ENCODE results near the gene HAUS7.

Gene HAUS7

DNA sequence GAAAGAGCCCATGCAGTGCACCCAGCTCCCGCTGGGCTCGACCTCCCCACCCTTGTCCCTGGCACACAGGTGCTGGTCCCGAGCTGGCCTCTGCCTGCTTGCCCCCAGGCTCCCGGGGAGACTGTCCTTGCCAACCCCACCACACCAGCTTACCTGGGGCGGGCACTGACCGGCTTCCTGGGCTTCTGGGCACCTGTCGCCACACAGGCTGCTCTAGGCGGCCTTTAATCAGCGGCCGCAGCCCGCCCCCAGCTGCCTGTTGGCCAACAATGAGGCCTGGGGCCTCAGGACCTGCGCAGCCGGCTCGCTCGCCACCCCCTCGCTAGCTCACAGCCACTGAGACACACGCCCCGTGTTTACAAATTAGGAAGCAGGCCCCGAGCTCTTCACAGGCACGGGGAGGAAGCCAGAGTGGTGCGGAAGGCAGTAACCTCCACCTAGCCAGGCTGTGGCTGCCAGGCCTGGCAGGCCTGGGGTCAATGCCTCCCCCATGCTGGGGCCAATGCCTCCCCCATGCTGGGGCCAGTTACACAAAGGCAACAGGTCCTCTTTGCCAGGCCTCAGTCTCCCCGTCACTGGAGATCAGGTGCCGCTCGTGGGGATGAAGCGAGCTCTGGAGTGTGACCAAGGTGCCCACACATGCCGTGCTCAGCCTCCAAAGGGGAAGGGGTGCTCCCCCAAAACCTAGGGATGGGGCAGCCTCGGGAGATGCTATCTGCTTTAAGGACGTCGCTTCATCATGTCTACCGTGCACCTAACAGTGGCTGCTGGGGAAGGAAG, 24.3 kb downstream of the HAUS7 start, which contains the start of gene TREX2:
TSS of gene TREX2 (minus strand) at position 201 of the 780 bp plus-strand sequence. CDS start 626 bp downstream, outside the sequence.
- H3K4me3 ChIP-seq (ENCODE audit: low read length) = no peak within 1 kb of the TSS
- DNase-seq (ENCODE audit: low read depth, low spot score) = no peak

- no peak overlapping the region for H3K4me3 ChIP-seq (ENCODE audit: low read length)
- DNase-seq (ENCODE audit: low read depth, low spot score) = no peak
Observed at GRCh38 chrX:153445106-153445855, 25.1 kb downstream of the HAUS7 start.

DNA sequence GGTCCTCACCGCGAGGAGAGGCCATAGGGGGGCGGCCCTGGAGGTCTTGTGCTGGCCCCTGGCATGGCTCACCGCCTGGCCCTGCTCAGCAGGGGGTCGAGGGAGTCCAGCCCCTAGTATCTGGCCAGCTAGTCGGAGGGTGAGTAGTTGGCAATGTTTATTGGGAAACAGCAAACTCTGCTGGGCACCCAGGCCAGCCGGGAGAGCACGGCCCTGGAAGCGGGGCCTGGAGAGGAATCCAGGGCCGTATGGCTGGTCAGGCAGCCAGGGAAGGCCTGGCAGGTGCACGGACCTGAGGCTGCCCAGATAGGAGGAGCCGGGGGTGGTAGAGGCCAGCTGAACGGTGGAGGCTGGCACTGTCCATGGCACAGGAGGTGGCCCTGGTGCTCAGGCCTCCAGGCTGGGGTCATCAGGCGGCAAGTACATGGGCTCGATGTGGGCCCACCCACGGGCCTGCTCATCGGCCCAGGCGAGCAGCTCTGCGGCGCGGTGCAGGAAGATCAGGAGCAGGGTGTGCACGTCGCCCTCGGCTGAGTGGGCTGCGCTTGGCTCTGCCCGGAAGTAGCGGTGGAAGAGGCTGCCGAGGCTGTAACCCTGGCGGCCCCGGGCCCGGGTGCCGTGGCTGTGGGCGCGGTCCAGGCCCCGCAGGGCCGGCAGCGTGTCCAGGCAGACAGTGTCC, 25.9 kb downstream of the HAUS7 start:
- no peak for DNase-seq (ENCODE audit: low read depth, low spot score)
- H3K4me3 ChIP-seq (ENCODE audit: low read length) = no peak overlapping the region

DNA sequence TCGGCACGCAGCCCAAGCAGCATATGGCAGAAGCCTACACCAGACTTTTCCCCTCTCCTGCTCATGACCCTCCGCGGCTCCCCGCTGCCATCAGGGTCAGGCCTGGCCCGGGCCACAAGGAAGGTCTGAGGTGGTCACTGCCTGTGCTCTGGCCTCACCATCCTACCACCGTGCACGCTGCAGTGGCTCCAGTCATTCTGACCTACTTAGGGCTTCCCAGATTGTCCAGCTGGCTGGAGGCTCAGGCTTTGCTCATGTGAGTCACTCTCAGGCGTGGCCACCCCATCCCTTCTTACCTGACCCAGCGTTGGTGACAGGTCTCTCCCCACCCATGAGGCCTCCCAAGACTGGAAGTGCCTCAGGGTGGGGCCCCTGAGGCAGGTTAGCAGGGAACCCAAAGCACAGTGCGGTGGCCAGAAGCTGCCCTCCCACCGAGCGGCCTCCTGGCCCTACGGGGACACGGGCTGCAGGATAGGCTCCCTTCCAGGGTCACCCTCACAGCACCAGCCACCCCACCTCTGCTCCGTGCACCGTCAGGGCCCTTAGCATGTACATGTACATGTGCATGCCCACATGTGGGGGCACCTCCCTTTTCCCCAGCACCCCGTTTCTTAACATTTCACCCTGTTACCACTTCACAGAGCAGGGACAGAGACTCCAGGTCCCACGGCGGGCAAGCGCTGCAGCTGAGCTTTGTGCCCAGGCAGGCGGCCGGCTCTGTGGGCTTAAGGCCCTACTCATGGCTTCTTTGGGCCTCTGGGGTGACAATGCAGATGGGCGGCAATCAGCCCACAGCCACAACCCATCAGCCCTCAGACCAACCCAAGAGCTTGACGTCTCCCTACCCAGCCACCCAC, 26.7 kb downstream of the HAUS7 start:
- DNase-seq (ENCODE audit: low read depth, low spot score) = no peak
- no peak overlapping the region for H3K4me3 ChIP-seq (ENCODE audit: low read length)

GRCh38 chrX:153442463-153442862, 27.9 kb downstream of the HAUS7 start:
- no peak overlapping the region for H3K4me3 ChIP-seq (ENCODE audit: low read length)
- DNase-seq (ENCODE audit: low read depth, low spot score) = no peak

- no peak for DNase-seq (ENCODE audit: low read depth, low spot score)
Observed at GRCh38 chrX:153441981-153442380, 28.4 kb downstream of the HAUS7 start.

DNA sequence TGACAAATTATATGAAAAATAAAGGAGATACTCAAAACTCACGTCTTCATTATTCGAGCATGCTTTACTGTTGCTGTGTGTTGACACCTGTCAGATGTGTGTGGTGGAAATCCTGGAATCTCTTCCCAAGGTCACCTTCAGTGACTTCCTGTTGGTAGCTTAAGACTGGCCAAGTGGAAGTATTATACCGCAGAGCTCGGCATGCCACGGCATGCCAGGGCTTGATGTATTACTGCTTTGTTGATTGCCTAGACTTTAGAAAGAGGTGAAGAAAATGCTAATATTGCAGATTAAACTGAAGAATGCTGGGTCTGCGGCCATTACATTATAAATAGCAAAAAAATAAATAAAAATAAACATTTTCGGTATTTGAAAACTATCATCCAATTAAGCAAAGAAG, 29.1 kb downstream of the HAUS7 start:
- no peak overlapping the region for H3K4me3 ChIP-seq (ENCODE audit: low read length)
- DNase-seq (ENCODE audit: low read depth, low spot score) = no peak

More at GRCh38 chrX:153441981-153442380, 28.4 kb downstream of the HAUS7 start:
- no peak overlapping the region for H3K4me3 ChIP-seq (ENCODE audit: low read length)

GRCh38 chrX:153440556-153441135, 29.7 kb downstream of the HAUS7 start:
- H3K4me3 ChIP-seq (ENCODE audit: low read length) = no peak overlapping the region
- DNase-seq (ENCODE audit: low read depth, low spot score) = no peak

GRCh38 chrX:153439977-153440376, 30.4 kb downstream of the HAUS7 start:
- DNase-seq (ENCODE audit: low read depth, low spot score) = no peak

GRCh38 chrX:153438532-153438931, 31.8 kb downstream of the HAUS7 start:
- H3K4me3 ChIP-seq (ENCODE audit: low read length) = no peak overlapping the region
- no peak for DNase-seq (ENCODE audit: low read depth, low spot score)

More at GRCh38 chrX:153439977-153440376, 30.4 kb downstream of the HAUS7 start:
- H3K4me3 ChIP-seq (ENCODE audit: low read length) = no peak overlapping the region

- no peak for DNase-seq (ENCODE audit: low read depth, low spot score)
- H3K4me3 ChIP-seq (ENCODE audit: low read length) = no peak overlapping the region
Observed at GRCh38 chrX:153435845-153436244, 34.5 kb downstream of the HAUS7 start.

- DNase-seq (ENCODE audit: low read depth, low spot score) = no peak
Observed at GRCh38 chrX:153434801-153435200, 35.6 kb downstream of the HAUS7 start.

DNA sequence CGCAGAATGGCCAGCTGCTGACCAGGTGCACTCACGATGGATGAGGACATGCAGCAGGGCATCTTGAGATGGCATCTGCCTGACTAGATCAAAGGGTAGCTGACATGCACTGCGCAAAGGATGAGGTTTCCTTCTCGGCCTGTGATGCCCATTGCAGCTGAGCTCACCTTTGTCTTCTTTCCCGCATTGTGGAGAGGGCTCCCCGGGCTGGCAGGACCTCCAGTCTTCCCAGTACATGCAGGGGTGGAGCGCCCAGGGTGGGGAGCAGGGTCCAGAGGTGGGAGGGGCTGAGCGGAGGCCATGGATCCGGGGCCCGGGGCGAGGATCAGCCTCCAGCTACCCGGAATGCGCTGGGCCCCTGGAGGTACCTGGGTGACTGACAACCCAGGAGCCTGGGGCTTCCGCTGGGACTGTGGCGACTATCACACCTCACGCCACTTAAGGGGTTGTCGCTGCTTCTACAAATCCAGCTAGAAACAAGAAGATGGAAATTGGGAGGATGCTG, 36.5 kb downstream of the HAUS7 start:
- DNase-seq (ENCODE audit: low read depth, low spot score) = no peak
- no peak overlapping the region for H3K4me3 ChIP-seq (ENCODE audit: low read length)

More at GRCh38 chrX:153434801-153435200, 35.6 kb downstream of the HAUS7 start:
- no peak overlapping the region for H3K4me3 ChIP-seq (ENCODE audit: low read length)

DNA sequence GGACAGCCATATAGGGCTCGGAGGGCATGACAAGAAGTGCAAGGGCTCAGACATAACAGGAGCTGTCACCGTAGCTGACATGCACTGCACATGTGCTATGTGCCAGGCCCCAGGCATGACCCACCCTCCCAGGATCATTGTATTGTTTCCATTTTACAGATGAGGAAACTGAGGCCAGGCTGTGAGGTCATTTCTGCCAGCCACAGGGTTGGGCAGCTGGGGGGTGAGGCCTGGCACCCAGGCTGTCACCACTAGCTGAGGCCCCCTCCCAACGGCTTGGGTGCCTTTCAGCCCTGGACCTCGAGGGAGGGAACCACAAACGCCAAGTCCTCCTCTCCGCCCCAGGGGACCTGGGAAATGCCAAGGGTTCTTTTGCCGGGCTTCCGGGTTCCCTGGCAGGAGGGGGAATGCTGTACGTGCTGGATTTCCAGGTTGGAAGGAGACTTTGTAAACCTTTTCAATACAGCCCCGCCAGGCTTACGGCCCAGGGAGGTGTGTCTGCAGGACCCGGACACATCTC, 37.2 kb downstream of the HAUS7 start:
- H3K4me3 ChIP-seq (ENCODE audit: low read length) = no peak overlapping the region
- no peak for DNase-seq (ENCODE audit: low read depth, low spot score)

- DNase-seq (ENCODE audit: low read depth, low spot score) = no peak
- H3K4me3 ChIP-seq (ENCODE audit: low read length) = no peak overlapping the region
Observed at GRCh38 chrX:153430796-153431195, 39.6 kb downstream of the HAUS7 start.

GRCh38 chrX:153426204-153426603, 44.2 kb downstream of the HAUS7 start:
- DNase-seq (ENCODE audit: low read depth, low spot score) = no peak
- no peak overlapping the region for H3K4me3 ChIP-seq (ENCODE audit: low read length)

DNA sequence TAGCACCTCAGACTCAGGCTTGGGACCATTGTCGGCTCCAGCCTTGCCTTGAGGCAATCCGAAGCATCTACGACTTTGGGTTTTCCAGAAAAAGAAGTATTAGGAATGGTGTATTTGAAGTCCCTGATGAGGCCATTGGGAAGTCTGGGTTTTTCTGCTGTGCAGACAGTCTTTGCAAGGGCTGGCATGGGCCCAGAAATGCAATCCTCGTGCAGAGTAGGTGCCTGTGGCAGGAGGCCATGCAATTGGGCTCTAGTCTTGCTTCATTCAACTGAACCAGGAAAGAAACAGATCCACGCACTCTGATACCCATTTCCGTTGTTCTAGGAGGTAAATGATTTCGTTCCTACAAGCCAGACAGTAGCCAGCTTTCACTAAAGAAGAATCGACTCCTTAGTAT, 46.7 kb downstream of the HAUS7 start:
- no peak overlapping the region for H3K4me3 ChIP-seq (ENCODE audit: low read length)
- no peak for DNase-seq (ENCODE audit: low read depth, low spot score)

GRCh38 chrX:153421856-153422255, 48.5 kb downstream of the HAUS7 start:
- no peak overlapping the region for H3K4me3 ChIP-seq (ENCODE audit: low read length)
- no peak for DNase-seq (ENCODE audit: low read depth, low spot score)

Data from Jurkat, Clone E6-1 (cell line).